ENCODE data around the gene FCMR. TPM values are rescaled to one million over a fixed set of nuclear protein-coding genes. Genes with fewer than 3 reads are reported as not detected.

Gene FCMR
- polyA plus RNA-seq, 1 experiment, result 1.1 TPM

- ChIA-PET CTCF (interaction anchor here (0.6 to 1.0 kb wide), 3 partner anchors 15 to 465 kb away, joined by 3 read pairs; no protein-coding TSS in a partner anchor), POLR2A (no interaction called here)
- DNase-seq (ENCODE audit: low read depth, low spot score), result no peak
- Histone ChIP-seq H3K4me3 (ENCODE audit: low read depth, low read length) (no peak overlapping the region), H3K27ac (ENCODE audit: low read depth, low read length) (no peak overlapping the region), H3K9me3 (ENCODE audit: control insufficient read depth, insufficient read depth, low read length) (no peaks in the 10 kb centered on the region), H3K27me3 (ENCODE audit: control insufficient read depth, insufficient read depth, low read length) (peaks cover 18% of the 10 kb centered on the region)
- TF ChIP-seq, protein P1, sequence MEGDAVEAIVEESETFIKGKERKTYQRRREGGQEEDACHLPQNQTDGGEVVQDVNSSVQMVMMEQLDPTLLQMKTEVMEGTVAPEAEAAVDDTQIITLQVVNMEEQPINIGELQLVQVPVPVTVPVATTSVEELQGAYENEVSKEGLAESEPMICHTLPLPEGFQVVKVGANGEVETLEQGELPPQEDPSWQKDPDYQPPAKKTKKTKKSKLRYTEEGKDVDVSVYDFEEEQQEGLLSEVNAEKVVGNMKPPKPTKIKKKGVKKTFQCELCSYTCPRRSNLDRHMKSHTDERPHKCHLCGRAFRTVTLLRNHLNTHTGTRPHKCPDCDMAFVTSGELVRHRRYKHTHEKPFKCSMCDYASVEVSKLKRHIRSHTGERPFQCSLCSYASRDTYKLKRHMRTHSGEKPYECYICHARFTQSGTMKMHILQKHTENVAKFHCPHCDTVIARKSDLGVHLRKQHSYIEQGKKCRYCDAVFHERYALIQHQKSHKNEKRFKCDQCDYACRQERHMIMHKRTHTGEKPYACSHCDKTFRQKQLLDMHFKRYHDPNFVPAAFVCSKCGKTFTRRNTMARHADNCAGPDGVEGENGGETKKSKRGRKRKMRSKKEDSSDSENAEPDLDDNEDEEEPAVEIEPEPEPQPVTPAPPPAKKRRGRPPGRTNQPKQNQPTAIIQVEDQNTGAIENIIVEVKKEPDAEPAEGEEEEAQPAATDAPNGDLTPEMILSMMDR (IDR thresholded peaks at IDR 0.05; ENCODE audit: low read depth, low read length), result no peak
These were observed 45.5 kb upstream of the FCMR start for GRCh38 chr1:206967096-206967849.

DNA sequence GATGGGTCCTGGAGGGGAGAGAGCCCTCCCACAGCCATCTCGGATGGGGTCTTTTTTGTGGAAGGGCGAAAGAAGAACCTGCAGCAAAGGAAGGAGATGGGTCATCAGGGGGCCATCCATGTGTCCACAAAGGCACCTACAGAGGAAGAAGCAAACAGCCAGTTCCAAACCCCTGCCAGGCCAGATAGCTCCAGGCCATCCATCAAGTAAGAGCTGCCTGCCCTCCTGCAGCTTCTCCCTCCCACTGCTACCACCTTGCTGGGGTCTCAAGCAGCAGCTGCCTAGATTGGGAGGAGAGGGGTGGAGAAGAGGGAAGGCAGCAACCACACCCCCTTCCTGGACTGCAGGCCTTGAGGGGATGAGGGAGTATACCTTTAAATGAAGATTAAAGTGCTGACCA is 44.0 kb upstream of the FCMR start:
- CTCF ChIA-PET, result interaction anchor here (0.6 to 1.3 kb wide), 2 partner anchors 13 to 240 kb away, joined by 3 read pairs; no protein-coding TSS in a partner anchor
- Histone ChIP-seq H3K9me3 (ENCODE audit: control insufficient read depth, insufficient read depth, low read length) (no peaks in the 10 kb centered on the region), H3K27me3 (ENCODE audit: control insufficient read depth, insufficient read depth, low read length) (peaks cover 10% of the 10 kb centered on the region), H3K4me3 (ENCODE audit: low read depth, low read length) (no peak overlapping the region), H3K27ac (ENCODE audit: low read depth, low read length) (no peak overlapping the region)
- POLR2A ChIA-PET, result no interaction called here
- TF ChIP-seq, protein P1 (IDR thresholded peaks at IDR 0.05; ENCODE audit: low read depth, low read length), result no peak
- DNase-seq (ENCODE audit: low read depth, low spot score), result no peak

DNA sequence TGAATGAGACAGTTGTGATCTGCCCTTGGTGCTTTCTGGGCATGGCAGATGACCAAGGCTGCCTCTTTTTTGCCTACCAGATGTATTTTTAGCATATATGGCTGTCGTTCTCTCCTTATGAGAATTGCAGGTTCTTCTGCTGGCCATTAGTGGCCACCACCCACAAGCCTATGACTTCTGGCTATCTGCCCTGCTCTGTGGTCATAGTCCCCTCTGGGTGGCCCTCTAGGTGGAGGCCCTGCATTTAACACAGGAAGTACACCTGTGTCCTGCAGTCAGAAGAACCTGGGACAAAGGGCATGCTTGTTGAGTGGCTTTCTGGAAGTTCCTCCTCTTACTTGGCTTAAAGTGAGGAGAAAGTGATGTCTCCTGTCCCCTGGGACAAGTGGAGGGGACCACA is 42.0 kb upstream of the FCMR start:
- ChIA-PET POLR2A (no interaction called here), CTCF (interaction anchor here (0.8 kb wide), 1 partner anchor 237 kb away, joined by 3 read pairs; no protein-coding TSS in a partner anchor)
- Histone ChIP-seq H3K4me3 (ENCODE audit: low read depth, low read length) (no peak overlapping the region), H3K27me3 (ENCODE audit: control insufficient read depth, insufficient read depth, low read length) (peaks cover 17% of the 10 kb centered on the region), H3K9me3 (ENCODE audit: control insufficient read depth, insufficient read depth, low read length) (no peaks in the 10 kb centered on the region), H3K27ac (ENCODE audit: low read depth, low read length) (no peak overlapping the region)
- DNase-seq (ENCODE audit: low read depth, low spot score), result no peak
- TF ChIP-seq, protein P1 (IDR thresholded peaks at IDR 0.05; ENCODE audit: low read depth, low read length), result no peak

DNA sequence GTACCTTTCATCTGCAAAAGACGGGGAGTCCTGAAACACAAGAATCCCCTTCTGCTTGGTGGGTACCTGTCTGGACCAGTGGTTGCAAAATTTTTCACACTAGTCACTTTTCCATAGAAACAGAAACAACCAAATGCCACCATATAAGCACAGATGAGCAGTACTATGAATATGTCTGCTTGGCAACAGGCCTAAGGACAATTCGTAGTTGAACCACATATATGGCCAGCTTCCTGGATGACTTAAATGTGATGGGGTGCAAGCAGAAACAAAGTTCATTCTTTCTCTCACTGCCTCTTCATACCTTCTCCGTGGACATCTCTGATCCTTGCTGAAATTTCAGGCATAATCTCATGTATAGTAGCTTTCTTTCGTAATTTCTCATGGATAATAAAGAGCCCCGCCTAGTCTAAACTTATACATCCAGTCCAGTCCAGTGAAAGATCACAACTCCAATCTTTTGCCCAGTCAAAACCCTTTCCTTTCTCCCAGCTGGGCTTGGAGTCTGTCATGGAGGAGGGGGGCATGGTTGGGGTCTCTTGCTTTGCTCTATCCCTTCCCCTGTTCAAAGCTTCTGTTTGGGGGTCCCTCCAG is 41.5 kb upstream of the FCMR start:
- POLR2A ChIA-PET, result no interaction called here
- TF ChIP-seq, protein P1 (IDR thresholded peaks at IDR 0.05; ENCODE audit: low read depth, low read length), result no peak
- CTCF ChIA-PET, result interaction anchor here (0.8 to 1.0 kb wide), 2 partner anchors 19 to 237 kb away, joined by 3 read pairs; no protein-coding TSS in a partner anchor
- no peak for DNase-seq (ENCODE audit: low read depth, low spot score)
- no peak overlapping the region for H3K4me3 ChIP-seq (ENCODE audit: low read depth, low read length)
- H3K27ac ChIP-seq (ENCODE audit: low read depth, low read length), result no peak overlapping the region
- H3K27me3 ChIP-seq (ENCODE audit: control insufficient read depth, insufficient read depth, low read length), result peaks cover 14% of the 10 kb centered on the region
- no peaks in the 10 kb centered on the region for H3K9me3 ChIP-seq (ENCODE audit: control insufficient read depth, insufficient read depth, low read length)

DNA sequence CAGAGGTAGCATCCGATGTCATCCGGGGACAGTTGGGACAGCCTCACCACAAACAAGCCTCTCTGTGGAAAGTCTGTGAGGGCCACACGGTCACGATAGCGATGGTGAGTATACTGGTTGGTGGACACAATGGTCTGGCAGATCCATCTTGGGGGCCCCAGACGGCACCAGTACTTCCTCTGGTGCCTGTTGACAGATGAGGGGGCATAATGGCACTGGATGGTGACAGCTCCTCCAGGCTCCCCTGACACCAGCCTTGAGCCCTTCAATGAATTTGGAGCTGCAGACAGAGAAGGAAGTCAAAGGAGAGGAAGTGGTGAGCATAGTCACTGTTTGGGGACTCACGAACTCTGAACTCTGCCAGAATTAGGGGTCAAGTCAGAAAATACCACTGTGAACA is 40.5 kb upstream of the FCMR start:
- TF ChIP-seq, protein P1 (IDR thresholded peaks at IDR 0.05; ENCODE audit: low read depth, low read length), result no peak
- peaks cover 19% of the 10 kb centered on the region for H3K27me3 ChIP-seq (ENCODE audit: control insufficient read depth, insufficient read depth, low read length)
- H3K4me3 ChIP-seq (ENCODE audit: low read depth, low read length), result no peak overlapping the region
- ChIA-PET CTCF (interaction anchor here (1.1 kb wide), 1 partner anchor 10 kb away, joined by 3 read pairs; no protein-coding TSS in a partner anchor), POLR2A (no interaction called here)
- DNase-seq (ENCODE audit: low read depth, low spot score), result no peak
- no peaks in the 10 kb centered on the region for H3K9me3 ChIP-seq (ENCODE audit: control insufficient read depth, insufficient read depth, low read length)
- H3K27ac ChIP-seq (ENCODE audit: low read depth, low read length), result no peak overlapping the region

All from AG04450 (cell line).